GM12873 (cell line): Measurements from ENCODE around the gene KCNQ1OT1.

ENCODE experiments used
- CTCF ChIP-seq: IDR thresholded peaks from 2 replicates; pipeline ENCODE4 v1.5.1; 2012; ENCODE audit warnings: low read depth, mild to moderate bottlenecking, moderate library complexity, low read length, control low read depth; ENCODE audit not compliant: insufficient read depth; ENCODE audit errors: missing control alignments

The KCNQ1OT1 gene

DNA sequence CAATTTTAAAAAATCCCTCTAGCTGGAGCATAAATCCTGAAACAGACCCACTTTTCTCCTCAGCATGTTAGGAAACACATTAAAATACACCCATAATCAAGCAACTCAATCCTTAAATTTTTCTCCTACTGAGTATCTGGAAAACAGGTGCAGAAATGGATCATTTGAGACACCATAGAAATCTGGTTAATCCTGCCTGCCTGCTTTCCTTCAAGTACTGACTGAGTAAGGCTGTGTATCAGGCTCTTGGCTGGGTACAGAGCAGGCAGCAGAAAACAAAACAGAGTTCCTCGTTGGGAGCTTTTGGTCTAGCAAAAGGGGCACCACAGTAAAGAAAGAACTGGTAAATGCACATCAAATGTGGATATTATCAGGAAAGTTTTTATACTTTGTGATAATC is 1.9 kb downstream of the KCNQ1OT1 start:
- TF ChIP-seq CTCF, result no peak

DNA sequence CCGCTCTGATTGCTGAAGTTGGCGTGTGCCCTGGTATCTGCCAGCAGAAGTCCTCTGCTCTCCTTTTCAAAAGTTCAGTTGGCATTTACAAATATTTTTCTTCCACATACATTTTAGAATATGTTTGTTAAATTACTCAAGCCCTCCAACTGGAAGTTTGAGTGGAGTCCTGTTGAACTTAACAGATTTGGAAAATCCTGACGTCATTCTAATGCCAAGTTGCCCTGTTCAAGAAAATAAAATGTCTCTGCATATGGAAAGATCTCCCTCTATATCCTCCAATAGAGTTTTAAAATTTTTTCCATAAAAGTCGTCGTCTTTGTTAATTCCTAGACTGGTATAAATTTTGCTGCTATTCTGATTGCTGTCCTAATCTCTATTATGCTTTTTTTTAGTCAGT is 3.3 kb downstream of the KCNQ1OT1 start:
- TF ChIP-seq CTCF, result no peak

- TF ChIP-seq CTCF, result no peak
These were observed 4.5 kb downstream of the KCNQ1OT1 start for GRCh38 chr11:2694995-2695939.

- no peak for TF ChIP-seq CTCF
These were observed 5.3 kb downstream of the KCNQ1OT1 start for GRCh38 chr11:2694495-2694894.

DNA sequence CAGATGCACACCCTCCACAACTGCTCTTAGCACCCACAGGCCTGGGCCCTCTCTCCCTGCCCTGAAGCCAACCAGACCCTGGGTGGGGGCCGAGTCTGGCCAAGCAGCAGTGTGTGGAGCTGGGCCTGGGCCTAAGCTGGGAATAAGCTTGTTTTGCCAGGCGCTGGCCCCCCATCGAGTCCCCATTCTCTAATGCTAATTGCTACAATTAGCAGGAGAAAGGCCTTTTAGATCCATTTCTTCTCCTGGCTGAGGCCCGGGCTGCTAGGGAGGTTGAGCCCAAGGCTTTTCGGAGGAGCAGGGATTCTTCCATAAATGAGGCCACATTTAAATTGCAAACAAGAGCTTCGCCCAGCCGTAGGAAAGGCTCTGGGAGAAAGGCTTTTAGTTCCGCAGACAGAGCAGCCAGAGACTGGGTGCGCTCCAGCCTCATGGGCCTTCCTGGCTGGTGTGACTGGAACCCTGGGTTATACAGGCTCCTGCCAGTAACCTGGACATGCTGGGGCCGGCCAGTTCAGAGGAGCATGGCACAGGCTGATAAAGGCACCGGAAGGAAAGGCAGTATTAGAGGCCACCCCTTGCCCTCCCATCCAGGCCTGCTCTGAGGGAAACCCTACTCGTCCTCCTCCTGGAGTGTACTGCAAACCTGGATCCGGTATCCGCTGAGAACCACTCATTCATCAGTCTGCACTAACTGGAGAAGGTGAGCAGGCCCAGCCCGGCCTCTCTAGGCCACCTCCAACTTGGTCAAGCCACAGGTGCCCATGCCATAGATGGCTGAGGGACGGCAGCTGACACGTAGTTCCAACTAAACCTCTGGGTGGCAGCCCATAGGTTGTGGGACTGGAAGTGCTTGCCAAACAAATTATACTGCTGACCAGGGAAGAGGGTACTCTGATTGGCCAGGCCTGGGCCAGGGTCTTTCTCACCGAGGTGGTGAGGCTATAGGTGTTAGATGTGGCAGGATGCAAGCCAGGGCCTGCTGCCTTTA is 6.2 kb downstream of the KCNQ1OT1 start:
- no peak for TF ChIP-seq CTCF

DNA sequence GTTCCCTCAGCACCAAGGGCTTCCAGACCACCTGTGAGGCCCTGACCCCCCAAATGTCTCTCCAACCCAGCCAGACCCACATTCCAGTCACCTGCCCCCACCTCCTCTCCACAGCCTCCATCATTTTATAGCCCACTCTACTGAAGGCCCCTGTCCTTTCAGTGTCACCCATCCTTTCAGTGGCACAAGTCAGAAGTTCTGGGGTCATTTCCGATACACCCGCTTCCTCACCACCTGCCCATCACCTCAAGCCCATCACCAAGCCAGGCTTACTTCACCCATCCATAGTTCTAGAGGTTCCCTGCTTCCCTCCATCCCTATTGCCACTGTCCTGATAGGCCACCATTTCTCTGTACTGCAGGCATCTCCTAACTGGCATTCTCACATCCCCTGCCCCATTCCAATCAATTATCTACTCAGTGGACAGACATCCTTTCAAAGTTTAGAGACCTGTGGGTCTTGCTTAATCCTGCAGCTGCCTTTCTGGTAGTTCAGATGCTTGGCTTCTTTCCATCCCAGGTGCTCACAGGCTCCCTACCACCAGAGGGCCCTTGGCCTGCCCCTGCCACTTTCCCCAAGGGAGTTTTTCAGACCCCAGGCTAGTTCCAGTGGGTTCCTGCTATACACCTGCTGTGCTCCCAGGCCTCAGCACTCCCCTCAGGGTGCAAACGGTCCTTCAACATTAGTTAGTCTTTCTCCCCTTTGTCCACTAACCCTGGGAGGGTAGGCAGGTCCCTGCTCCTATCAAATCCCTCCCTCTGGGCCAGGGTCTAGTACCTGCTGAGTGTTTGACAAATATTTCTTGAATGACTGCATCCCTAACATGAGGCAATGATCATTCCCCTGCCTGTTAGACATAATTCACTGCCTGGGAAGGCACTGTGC is 7.6 kb downstream of the KCNQ1OT1 start:
- TF ChIP-seq CTCF, result peak; percentile 47

- no peak for TF ChIP-seq CTCF
These were observed 8.4 kb downstream of the KCNQ1OT1 start for GRCh38 chr11:2691355-2691761.
